GM13976 (cell line): ENCODE measurements around the gene NEXN.

ENCODE experiments used
- DNase-seq: peaks from one replicate; pipeline ENCODE4 v3.0.0; 2012; ENCODE audit warnings: low spot score
- in situ Hi-C: fragments of 300-500 bp; cut with MboI; formaldehyde crosslinking; loops from one replicate; pipeline ENCODE4 v1.12.0; 2022; ENCODE audit warnings: low sequenced_read_pairs, mixed read lengths, inconsistent platforms; ENCODE audit not compliant: unreplicated experiment
- TF ChIP-seq, protein P1 (sequence below): IDR thresholded peaks from 2 replicates; pipeline ENCODE4 v1.5.1; 2012; ENCODE audit warnings: borderline replicate concordance, mild to moderate bottlenecking; ENCODE audit not compliant: insufficient read depth; ENCODE audit errors: extremely low read depth, missing control alignments, control extremely low read depth

NEXN gene

GRCh38 chr1:77888081-77888780 lies at the start of gene NEXN:
TSS of gene NEXN (plus strand) at chr1:77888624. CDS start at chr1:77916107, 27,483 bp downstream.
- TF ChIP-seq, protein P1, sequence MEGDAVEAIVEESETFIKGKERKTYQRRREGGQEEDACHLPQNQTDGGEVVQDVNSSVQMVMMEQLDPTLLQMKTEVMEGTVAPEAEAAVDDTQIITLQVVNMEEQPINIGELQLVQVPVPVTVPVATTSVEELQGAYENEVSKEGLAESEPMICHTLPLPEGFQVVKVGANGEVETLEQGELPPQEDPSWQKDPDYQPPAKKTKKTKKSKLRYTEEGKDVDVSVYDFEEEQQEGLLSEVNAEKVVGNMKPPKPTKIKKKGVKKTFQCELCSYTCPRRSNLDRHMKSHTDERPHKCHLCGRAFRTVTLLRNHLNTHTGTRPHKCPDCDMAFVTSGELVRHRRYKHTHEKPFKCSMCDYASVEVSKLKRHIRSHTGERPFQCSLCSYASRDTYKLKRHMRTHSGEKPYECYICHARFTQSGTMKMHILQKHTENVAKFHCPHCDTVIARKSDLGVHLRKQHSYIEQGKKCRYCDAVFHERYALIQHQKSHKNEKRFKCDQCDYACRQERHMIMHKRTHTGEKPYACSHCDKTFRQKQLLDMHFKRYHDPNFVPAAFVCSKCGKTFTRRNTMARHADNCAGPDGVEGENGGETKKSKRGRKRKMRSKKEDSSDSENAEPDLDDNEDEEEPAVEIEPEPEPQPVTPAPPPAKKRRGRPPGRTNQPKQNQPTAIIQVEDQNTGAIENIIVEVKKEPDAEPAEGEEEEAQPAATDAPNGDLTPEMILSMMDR, result no peak
- peak; percentile 35 for DNase-seq
- in situ Hi-C loops, result no loop called here

- no peak for DNase-seq
- TF ChIP-seq, protein P1, result no peak
- in situ Hi-C loops, result no loop called here
These were observed 46.9 kb upstream of the NEXN start for GRCh38 chr1:77841574-77841973.

DNA sequence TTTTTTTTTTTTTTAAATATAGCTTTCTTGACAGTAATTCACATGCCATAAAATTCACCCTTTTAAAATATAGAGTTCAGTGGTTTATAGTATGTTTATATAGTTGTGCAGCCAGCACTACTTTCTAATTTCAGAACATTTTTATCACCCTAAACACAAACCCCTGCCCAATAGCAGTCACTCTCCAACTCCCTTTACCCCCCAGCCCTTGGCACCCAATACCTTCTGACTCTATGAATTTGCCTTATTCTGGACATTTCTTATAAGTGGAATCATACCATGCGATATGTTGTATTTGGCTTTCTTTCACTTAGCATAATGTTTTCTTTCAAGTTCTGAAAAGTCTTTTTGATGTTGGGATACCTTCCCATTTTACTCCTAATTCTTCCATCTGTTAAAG lies 42.5 kb upstream of the NEXN start:
- DNase-seq, result no peak
- in situ Hi-C loops, result no loop called here
- TF ChIP-seq, protein P1, result no peak

GRCh38 chr1:77846966-77847365 lies 41.5 kb upstream of the NEXN start:
- in situ Hi-C loops, result no loop called here
- no peak for DNase-seq
- TF ChIP-seq, protein P1, result no peak

DNA sequence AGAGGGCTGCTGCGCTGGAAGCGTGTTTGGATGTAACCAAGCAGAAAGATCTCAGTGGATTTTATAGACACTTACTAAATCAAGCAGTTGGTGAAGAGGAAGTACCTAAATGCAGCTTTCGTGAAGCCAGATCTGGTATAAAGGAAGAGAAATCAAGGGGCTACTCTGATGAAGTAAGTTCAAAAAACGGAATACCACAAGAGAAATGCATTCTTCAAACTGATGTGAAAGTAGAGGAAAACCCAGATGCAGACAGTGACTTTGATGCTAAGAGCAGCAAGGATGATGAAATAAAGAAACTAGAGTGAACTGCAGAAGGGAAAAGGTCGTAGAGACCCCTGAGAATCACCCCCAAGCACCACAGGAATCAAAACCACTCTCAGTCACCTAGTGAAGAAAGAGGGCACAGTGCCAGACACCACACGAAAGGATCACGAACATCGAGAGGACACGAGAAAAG lies 40.8 kb upstream of the NEXN start:
- DNase-seq, result no peak
- TF ChIP-seq, protein P1, result no peak
- in situ Hi-C loops, result no loop called here

DNA sequence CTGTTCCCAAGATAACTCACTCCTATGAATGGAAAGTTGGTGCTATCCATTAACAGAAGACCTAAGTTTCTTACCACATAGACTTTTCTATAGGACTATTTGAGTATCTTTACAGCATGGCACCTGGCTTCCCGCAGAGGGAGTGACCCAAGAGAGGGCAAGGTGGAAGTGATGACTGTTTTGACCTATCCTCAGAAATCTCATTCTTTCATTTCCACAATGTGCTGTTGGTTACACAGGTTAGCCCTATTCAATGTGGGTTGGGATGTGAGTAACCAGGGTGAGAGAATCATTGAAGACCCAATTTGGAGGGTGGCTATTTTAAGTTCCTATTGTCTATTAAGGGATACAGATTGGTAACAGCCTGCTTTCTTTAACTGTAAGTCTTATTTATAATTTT lies 38.3 kb upstream of the NEXN start:
- TF ChIP-seq, protein P1, result no peak
- DNase-seq, result no peak
- in situ Hi-C loops, result no loop called here

DNA sequence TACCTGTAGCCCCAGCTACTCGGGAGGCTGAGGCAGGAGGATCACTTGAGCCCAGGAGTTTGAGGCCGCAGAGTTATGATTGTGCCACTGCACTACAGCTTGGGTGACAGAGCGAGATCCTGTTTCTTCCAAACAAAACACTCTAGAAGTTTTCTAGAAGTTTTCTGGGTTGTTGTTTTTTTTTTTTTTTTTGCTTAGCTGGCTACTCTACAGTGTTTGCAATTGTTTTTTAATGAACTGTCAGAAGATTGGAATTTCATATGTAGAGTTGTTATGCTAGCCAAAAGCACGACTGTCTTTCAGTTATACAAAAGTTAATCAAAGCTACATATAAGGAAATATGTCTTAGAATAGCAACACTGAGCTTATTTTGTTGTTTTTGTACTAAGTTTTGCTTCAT lies 30.9 kb upstream of the NEXN start:
- in situ Hi-C loops, result no loop called here
- no peak for DNase-seq
- TF ChIP-seq, protein P1, result no peak
